H1 (cell line): Measurements from ENCODE around the gene CSF3. TPM values are rescaled to one million over a fixed set of nuclear protein-coding genes. Genes with fewer than 3 reads are reported as not detected.

Source experiments
- CTCF ChIA-PET: fragments of 300-600 bp; sonication (Branson Sonifier 250); formaldehyde crosslinking; loops from one replicate; lab custom pipeline; 2021; ENCODE audit not compliant: partially characterized antibody; lab: Charles Lee
- POLR2A ChIA-PET: fragments of 300-600 bp; sonication (Branson Sonifier 250); formaldehyde crosslinking; loops from one replicate; lab custom pipeline; 2021; ENCODE audit warnings: inconsistent platforms; ENCODE audit not compliant: partially characterized antibody; lab: Charles Lee
- DNase-seq, 2 experiments: peaks; one replicate each; pipeline versions ENCODE4 v3.0.0 to v3.0.0-alpha.2; 2010 to 2022; ENCODE audit warnings: low spot score in 2 of 2, low read depth in 1 of 2, mixed read lengths in 1 of 2
- FAIRE-seq: peaks from 2 replicates; lab custom pipeline; 2011; peaks lifted over from hg19 to GRCh38; lab: Jason Lieb, UNC
- H2AFZ ChIP-seq: 2 replicates; pipeline ENCODE4 v1.8.1; 2012; ENCODE audit warnings: low read length, inconsistent platforms
- H2AK5ac ChIP-seq: 2 replicates; pipeline ENCODE4 v1.6.1; 2013; ENCODE audit warnings: low read depth, low read length
- H2BK120ac ChIP-seq: replicated peaks from 2 replicates; pipeline ENCODE3; 2013; ENCODE audit warnings: low read depth, low read length, inconsistent platforms
- H2BK12ac ChIP-seq: 2 replicates; pipeline ENCODE4 v1.6.1; 2013; ENCODE audit warnings: low read depth, low read length
- H2BK15ac ChIP-seq: 2 replicates; pipeline ENCODE4 v1.6.1; 2013; ENCODE audit warnings: low read length
- H2BK20ac ChIP-seq: 2 replicates; pipeline ENCODE4 v1.6.1; 2013; ENCODE audit warnings: low read length
- H2BK5ac ChIP-seq: 2 replicates; pipeline ENCODE4 v1.6.1; 2013; ENCODE audit warnings: low read depth, low read length
- H3K14ac ChIP-seq: 2 replicates; pipeline ENCODE4 v1.6.1; 2013; ENCODE audit warnings: inconsistent platforms; ENCODE audit not compliant: insufficient read length
- H3K18ac ChIP-seq: 2 replicates; pipeline ENCODE4 v1.6.1; 2013; ENCODE audit warnings: low read length; ENCODE audit errors: extremely low read depth
- H3K23ac ChIP-seq: 2 replicates; pipeline ENCODE4 v1.6.1; 2013; ENCODE audit warnings: inconsistent platforms; ENCODE audit not compliant: insufficient read length
- H3K23me2 ChIP-seq: 2 replicates; pipeline ENCODE4 v1.6.1; 2013; ENCODE audit warnings: low read depth, low read length
- H3K27ac ChIP-seq: 2 replicates; pipeline ENCODE4 v1.6.1; 2011; ENCODE audit warnings: low read depth, low read length, inconsistent platforms
- H3K27me3 ChIP-seq, 4 experiments: replicated peaks in 1 of 4; 1 replicate in 1 of 4; 2 replicates in 3 of 4; pipeline versions ENCODE4 v1.6.1 to v1.8.1; 2011 to 2013; ENCODE audit warnings: low read length in 3 of 4, mild to moderate bottlenecking in 3 of 4, inconsistent platforms in 2 of 4, mixed read lengths in 2 of 4, moderate library complexity in 1 of 4; ENCODE audit not compliant: control insufficient read depth in 3 of 4, insufficient read depth in 3 of 4; ENCODE audit errors: extremely low read depth in 1 of 4
- H3K36me3 ChIP-seq, 4 experiments: 2 replicates each; pipeline versions ENCODE4 v1.6.1 to v1.8.1; 2011 to 2013; ENCODE audit warnings: mild to moderate bottlenecking in 4 of 4, low read length in 3 of 4, moderate library complexity in 2 of 4, control low read depth in 1 of 4, inconsistent platforms in 1 of 4; ENCODE audit not compliant: insufficient read depth in 4 of 4, control insufficient read depth in 2 of 4
- H3K4ac ChIP-seq: replicated peaks from 2 replicates; pipeline ENCODE3; 2013; ENCODE audit warnings: low read length, low read depth, mixed read lengths, inconsistent platforms; ENCODE audit not compliant: insufficient read length
- H3K4me1 ChIP-seq, 4 experiments: replicated peaks in 1 of 4; 1 replicate in 1 of 4; 2 replicates in 3 of 4; pipeline versions ENCODE4 v1.6.1 to v1.8.1; 2011 to 2013; ENCODE audit warnings: low read length in 3 of 4, inconsistent platforms in 2 of 4, mixed read lengths in 1 of 4; ENCODE audit not compliant: insufficient read depth in 4 of 4, control insufficient read depth in 3 of 4
- H3K4me2 ChIP-seq, 2 experiments: 2 replicates each; pipeline versions ENCODE4 v1.6.1 to v1.8.1; 2011 to 2013; ENCODE audit warnings: low read depth in 2 of 2, low read length in 2 of 2, control low read depth in 1 of 2, inconsistent platforms in 1 of 2, mild to moderate bottlenecking in 1 of 2; ENCODE audit not compliant: insufficient read depth in 1 of 2
- H3K4me3 ChIP-seq, 4 experiments: fragments of 200-600, 300-600 bp in 1 of 4; sonication (generic), shearing (Covaris generic), sonication (Bioruptor Twin) in 1 of 4; 2 replicates each; pipeline versions ENCODE4 v1.5.1 to v1.8.1; 2011 to 2016; ENCODE audit warnings: low read length in 4 of 4, low read depth in 3 of 4, control low read depth in 2 of 4, inconsistent platforms in 2 of 4, mild to moderate bottlenecking in 2 of 4, mixed read lengths in 1 of 4, moderate library complexity in 1 of 4; ENCODE audit not compliant: insufficient read depth in 2 of 4; ENCODE audit errors: extremely low read depth in 1 of 4
- H3K56ac ChIP-seq: replicated peaks from 2 replicates; pipeline ENCODE3; 2013; ENCODE audit warnings: low read depth, mild to moderate bottlenecking, mixed read lengths, low read length, inconsistent platforms; ENCODE audit not compliant: insufficient read length
- H3K79me1 ChIP-seq: 2 replicates; pipeline ENCODE4 v1.6.1; 2013; ENCODE audit warnings: low read depth, low read length, control low read depth
- H3K79me2 ChIP-seq, 2 experiments: 2 replicates each; pipeline versions ENCODE4 v1.6.1 to v1.8.1; 2012 to 2013; ENCODE audit warnings: low read length in 2 of 2, mild to moderate bottlenecking in 2 of 2, inconsistent platforms in 1 of 2; ENCODE audit not compliant: insufficient read depth in 2 of 2, control insufficient read depth in 1 of 2
- H3K9ac ChIP-seq, 4 experiments: replicated peaks in 1 of 4; 1 replicate in 1 of 4; 2 replicates in 3 of 4; pipeline versions ENCODE4 v1.6.1 to v1.8.1; 2011 to 2013; ENCODE audit warnings: low read depth in 3 of 4, low read length in 3 of 4, control low read depth in 2 of 4, mild to moderate bottlenecking in 2 of 4, moderate library complexity in 2 of 4, inconsistent platforms in 1 of 4; ENCODE audit errors: extremely low read depth in 1 of 4
- H3K9me3 ChIP-seq, 2 experiments: 2 replicates each; pipeline versions ENCODE4 v1.6.1 to v1.8.1; 2012 to 2013; ENCODE audit warnings: mild to moderate bottlenecking in 2 of 2, moderate library complexity in 2 of 2, control low read depth in 1 of 2, inconsistent platforms in 1 of 2, low read depth in 1 of 2, low read length in 1 of 2, mixed read lengths in 1 of 2; ENCODE audit not compliant: insufficient read depth in 2 of 2
- H4K20me1 ChIP-seq, 2 experiments: replicated peaks in 1 of 2; 2 replicates each; pipeline versions ENCODE3 to v1.8.1; 2011 to 2013; ENCODE audit warnings: inconsistent platforms in 2 of 2, low read length in 2 of 2, mild to moderate bottlenecking in 1 of 2; ENCODE audit not compliant: insufficient read depth in 2 of 2, control insufficient read depth in 1 of 2
- H4K5ac ChIP-seq: 2 replicates; pipeline ENCODE4 v1.6.1; 2013; ENCODE audit warnings: low read length, low read depth, mixed read lengths, inconsistent platforms; ENCODE audit not compliant: insufficient read length
- H4K8ac ChIP-seq: 2 replicates; pipeline ENCODE4 v1.8.0; 2013; ENCODE audit warnings: mild to moderate bottlenecking, moderate library complexity, low read length, inconsistent platforms; ENCODE audit not compliant: insufficient read depth; ENCODE audit errors: extremely low read depth
- H4K91ac ChIP-seq: replicated peaks from 2 replicates; pipeline ENCODE3; 2013; ENCODE audit warnings: low read length, mixed read lengths, inconsistent platforms; ENCODE audit not compliant: insufficient read length
- BCL11A ChIP-seq, 2 experiments: IDR thresholded peaks; one replicate each; pipeline ENCODE4 v1.6.1; 2011; ENCODE audit warnings: low read depth in 2 of 2, low read length in 2 of 2, mild to moderate bottlenecking in 2 of 2
- BRCA1 ChIP-seq: IDR thresholded peaks from 2 replicates; pipeline ENCODE4 v1.6.1; 2012; ENCODE audit warnings: low read depth, low read length, improper control_type of control experiment
- CHD2 ChIP-seq: IDR thresholded peaks from 2 replicates; pipeline ENCODE4 v1.6.1; 2012; ENCODE audit warnings: low read length, improper control_type of control experiment
- CTBP2 ChIP-seq: IDR thresholded peaks from 2 replicates; pipeline ENCODE4 v1.7.0; 2011; ENCODE audit warnings: borderline replicate concordance, mild to moderate bottlenecking, moderate library complexity, mixed read lengths, low read length; ENCODE audit not compliant: insufficient read depth, insufficient read length
- HDAC6 ChIP-seq: IDR thresholded peaks from one replicate; pipeline ENCODE4 v1.7.1; 2012; ENCODE audit warnings: low read depth, mild to moderate bottlenecking, inconsistent platforms, low read length, moderate library complexity
- MAX ChIP-seq: IDR thresholded peaks from 2 replicates; pipeline ENCODE4 v1.6.1; 2012; ENCODE audit warnings: inconsistent platforms
- POLR2A ChIP-seq, 2 experiments: IDR thresholded peaks; 1 replicate in 1 of 2; 2 replicates in 1 of 2; pipeline ENCODE4 v1.6.1; 2011; ENCODE audit warnings: low read depth in 2 of 2, low read length in 2 of 2, mild to moderate bottlenecking in 2 of 2; ENCODE audit errors: control extremely low read depth in 1 of 2
- POU5F1 ChIP-seq: IDR thresholded peaks from 2 replicates; pipeline ENCODE4 v1.6.1; 2011; ENCODE audit warnings: low read depth, mild to moderate bottlenecking, low read length, moderate library complexity
- SIRT6 ChIP-seq: IDR thresholded peaks from one replicate; pipeline ENCODE4 v1.7.1; 2012; ENCODE audit warnings: low read length, inconsistent platforms
- SRF ChIP-seq: IDR thresholded peaks from 2 replicates; pipeline ENCODE4 v1.6.1; 2011; ENCODE audit warnings: mild to moderate bottlenecking, low read depth, low read length, moderate library complexity
- ZNF274 ChIP-seq: IDR thresholded peaks from 2 replicates; pipeline ENCODE4 v1.7.0; 2012; ENCODE audit warnings: low read length, borderline replicate concordance; ENCODE audit errors: extremely low read depth
- WGBS, 2 experiments: shearing (Covaris generic) in 1 of 2; methylation state at CpG; one replicate each; pipeline versions ENCODE4 v1.1.6 to v1.1.7; 2013 to 2015; ENCODE audit warnings: low lambda C conversion rate in 2 of 2, mixed read lengths in 2 of 2, inconsistent platforms in 1 of 2, low coverage in 1 of 2, missing lambda C conversion rate in 1 of 2; ENCODE audit not compliant: insufficient replicate concordance in 2 of 2, insufficient coverage in 1 of 2, insufficient read length in 1 of 2; ENCODE audit errors: extremely low coverage in 1 of 2, missing lambda C conversion rate in 1 of 2; 5-methylcytosine and 5-hydroxymethylcytosine counted together
- polyA plus RNA-seq, 7 experiments: library from polyadenylated mRNA; depleted of rRNA in 3 of 7; stranded (reverse) in 5 of 7; unstranded in 2 of 7; fragments of >200 nt in 5 of 7; fragments of 200-250 nt in 2 of 7; gene quantifications; 1 replicate in 5 of 7; 2 replicates in 1 of 7; 4 replicates in 1 of 7; pipeline versions ENCODE4 v1.2.1 to v1.2.3, GENCODE V29; 2011 to 2013; ENCODE audit warnings: missing spikeins in 2 of 7, mixed read lengths in 2 of 7
- total RNA-seq: library from RNA; stranded (reverse); fragmentation: NEBNext Ultra II Directional; extraction: Animal tissue kit (Norgen Biotek cat#: 25700); gene quantifications from 2 replicates; pipeline ENCODE4 v1.2.1, GENCODE V29; 2021
- TF ChIP-seq, protein P1 (sequence below): IDR thresholded peaks from 2 replicates; pipeline ENCODE4 v1.6.1; 2012; ENCODE audit warnings: inconsistent platforms

CSF3 gene
- total and polyA plus RNA-seq, 2 of the 8 experiments (the other 6 are each of a cell fraction or from before 2014, with no cell fraction given): 0.03 TPM; not detected in 1

DNA sequence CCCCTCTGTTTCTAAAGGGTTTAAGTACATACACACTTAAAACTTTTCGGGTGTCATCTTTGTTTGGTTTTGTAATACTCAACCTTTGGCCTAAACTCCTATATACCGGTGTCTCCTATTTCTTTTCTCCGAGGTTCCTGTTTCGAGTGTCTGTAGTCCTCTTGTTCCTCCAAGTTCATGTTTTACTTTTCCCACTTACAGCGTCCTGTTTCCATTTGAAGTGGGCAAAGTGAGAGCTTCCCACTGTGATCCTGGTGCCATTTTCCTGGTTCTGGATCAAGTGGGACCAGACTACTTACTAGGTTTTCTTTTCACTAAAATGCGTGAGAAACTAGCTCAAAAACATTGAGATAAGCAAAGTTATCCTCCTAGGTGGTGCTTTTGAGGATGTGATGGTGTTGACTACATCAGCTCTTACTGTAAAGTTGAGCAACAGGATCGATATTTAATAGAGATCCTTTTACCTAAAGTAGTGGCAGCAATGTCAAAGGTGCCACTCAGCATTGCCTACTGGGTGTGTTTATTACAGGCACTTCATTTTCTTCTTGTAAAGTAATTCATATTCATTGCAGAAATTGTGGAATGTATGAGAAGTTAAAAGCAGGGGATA lies 33.4 kb upstream of the CSF3 start:
- 65% methylated on average over 7 of the region's 7 CpGs; no CpG with 5 or more reads in 1 of the 2 experiments for WGBS, 2 experiments
- peaks cover 20 to 28% (median 26%) of the 10 kb centered on the region in 4 experiments for H3K36me3 ChIP-seq
- H3K27me3 ChIP-seq: no peaks in the 10 kb centered on the region
- no peak overlapping the region for H2AFZ ChIP-seq
- H4K91ac ChIP-seq: no peak overlapping the region
- H2BK5ac ChIP-seq: no peak overlapping the region
- no peak overlapping the region for H3K56ac ChIP-seq
- H3K79me2 ChIP-seq: peaks cover 12 to 28% of the 10 kb centered on the region in 2 experiments
- no peak overlapping the region for H2BK12ac ChIP-seq
- ChIA-PET CTCF (interaction anchor here (0.9 to 2.6 kb wide), 4 partner anchors 23 to 133 kb away, joined by 3 to 12 read pairs (median 4); no protein-coding TSS in a partner anchor), POLR2A (interaction anchor here (1.0 to 2.0 kb wide), 5 partner anchors 10 to 158 kb away, joined by 3 to 4 read pairs (median 3); no protein-coding TSS in a partner anchor)
- H2BK15ac ChIP-seq: no peak overlapping the region
- H3K9ac ChIP-seq: peak overlapping the region in 3 of 4 experiments; percentile 85 to 91 (median 90); a peak in 5 of 7 replicates
- no peak overlapping the region for H3K18ac ChIP-seq
- no peak overlapping the region for H3K23ac ChIP-seq
- H2BK120ac ChIP-seq: no peak overlapping the region
- H3K79me1 ChIP-seq: peaks cover 4% of the 10 kb centered on the region; the same call in 1 of the 2 replicates
- H4K20me1 ChIP-seq: peaks cover 4 to 17% of the 10 kb centered on the region in 2 experiments
- H3K4me3 ChIP-seq: peak overlapping the region; percentile 79 to 99 (median 90)
- DNase-seq (no peak), FAIRE-seq (no peak)
- no peak overlapping the region for H4K5ac ChIP-seq
- H3K14ac ChIP-seq: no peak overlapping the region
- H3K23me2 ChIP-seq: peaks cover 17% of the 10 kb centered on the region
- no peak overlapping the region for H3K4ac ChIP-seq
- peaks cover 0 to 6% (median 3%) of the 10 kb centered on the region in 4 experiments; a peak in 4 of 7 replicates for H3K4me1 ChIP-seq
- H3K27ac ChIP-seq: no peak overlapping the region
- H2BK20ac ChIP-seq: no peak overlapping the region
- no peak overlapping the region for H2AK5ac ChIP-seq
- H4K8ac ChIP-seq: no peak overlapping the region
- H3K9me3 ChIP-seq: no peaks in the 10 kb centered on the region
- peak overlapping the region; percentile 69 to 90 for H3K4me2 ChIP-seq
- TF ChIP-seq BCL11A (IDR thresholded peaks at IDR 0.05; ENCODE audit: low read depth in 2 of 2, low read length in 2 of 2) (no peak), CHD2 (no peak), CTBP2 (no peak), POLR2A (IDR thresholded peaks at IDR 0.05; ENCODE audit: control extremely low read depth in 1 of 2, low read depth in 2 of 2, low read length in 2 of 2) (no peak), MAX (no peak), POU5F1 (no peak), HDAC6 (no peak), ZNF274 (no peak), SRF (no peak), BRCA1 (no peak), SIRT6 (no peak)
- TF ChIP-seq, protein P1, sequence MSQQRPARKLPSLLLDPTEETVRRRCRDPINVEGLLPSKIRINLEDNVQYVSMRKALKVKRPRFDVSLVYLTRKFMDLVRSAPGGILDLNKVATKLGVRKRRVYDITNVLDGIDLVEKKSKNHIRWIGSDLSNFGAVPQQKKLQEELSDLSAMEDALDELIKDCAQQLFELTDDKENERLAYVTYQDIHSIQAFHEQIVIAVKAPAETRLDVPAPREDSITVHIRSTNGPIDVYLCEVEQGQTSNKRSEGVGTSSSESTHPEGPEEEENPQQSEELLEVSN: no peak
